ENCODE measurements around the gene BOC. TPM values are rescaled to one million over a fixed set of nuclear protein-coding genes. Genes with fewer than 3 reads are reported as not detected.
"Not testable (repeated sequence)": the region's sequence is repeated elsewhere in the genome, so short reads cannot be mapped to it uniquely, and the experiment has no call there.

The BOC gene
- total and polyA plus RNA-seq, 10 of the 15 experiments (the other 5 are each of a cell fraction or from before 2014, with no cell fraction given), result 0.18 TPM; not detected in 9

DNA sequence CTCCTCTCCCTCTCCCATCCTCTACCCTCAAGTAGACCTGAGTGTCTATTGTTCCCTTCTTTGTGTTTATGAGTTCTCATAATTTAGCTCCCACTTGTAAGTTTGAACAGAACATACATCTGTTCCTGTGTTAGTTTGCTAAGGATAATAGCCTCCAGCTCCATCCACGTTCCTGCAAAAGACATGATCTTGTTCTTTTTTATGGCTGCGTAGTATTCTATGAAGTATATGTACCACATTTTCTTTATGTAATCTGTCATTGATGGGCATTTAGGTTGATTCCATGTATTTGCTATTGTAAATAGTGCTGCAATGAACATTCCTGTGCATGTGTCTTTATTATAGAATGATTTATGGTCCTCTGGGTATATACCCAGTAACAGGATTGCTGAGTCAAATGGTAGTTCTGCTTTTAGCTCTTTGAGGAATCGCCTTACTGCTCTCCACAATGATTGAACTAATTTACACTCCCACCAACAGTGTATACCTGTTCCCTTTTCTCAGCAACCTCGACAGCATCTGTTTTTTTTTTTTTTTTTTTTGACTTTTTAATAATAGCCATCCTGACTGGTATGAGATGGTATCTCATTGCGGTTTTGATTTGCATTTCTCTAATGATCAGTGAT, 39.6 kb upstream of the BOC start:
- H3K27me3 ChIP-seq (replicated peaks in 1 of 2; ENCODE audit: control insufficient read depth in 2 of 2, insufficient read depth in 2 of 2, low read length in 1 of 2); CTCF ChIA-PET; H3K4me3 ChIP-seq; H3K27ac ChIP-seq (ENCODE audit: control insufficient read depth, insufficient read depth); H3K36me3 ChIP-seq (ENCODE audit: control insufficient read depth in 2 of 2, insufficient read depth in 2 of 2, low read length in 1 of 2); H3K9ac ChIP-seq (ENCODE audit: control insufficient read depth, insufficient read depth, low read length); H3K4me1 ChIP-seq (ENCODE audit: control insufficient read depth, insufficient read depth, low read length); RAD21 ChIA-PET (ENCODE audit: unreplicated experiment); intact Hi-C loops (cut with micrococcal nuclease; ENCODE audit: unreplicated experiment); H4K20me1 ChIP-seq (ENCODE audit: control insufficient read depth, insufficient read depth); H3K79me2 ChIP-seq (ENCODE audit: control insufficient read depth, insufficient read depth, low read length); in situ Hi-C loops (cut with MboI); BruUV-seq (replicated peaks); ATAC-seq; H3K4me2 ChIP-seq (ENCODE audit: control insufficient read depth, insufficient read depth); SMC1A ChIA-PET (ENCODE audit: uncharacterized antibody, unreplicated experiment); H3K9me3 ChIP-seq (replicated peaks; ENCODE audit: control insufficient read depth, insufficient read depth, low read length); H2AFZ ChIP-seq (ENCODE audit: control insufficient read depth, low read depth, low read length); DNase-seq (ENCODE audit: low read depth, low spot score); FAIRE-seq: not testable (repeated sequence)
- 21% methylated on average over 5 of the region's 5 CpGs for WGBS (ENCODE audit: insufficient coverage, insufficient replicate concordance, low lambda C conversion rate, missing lambda C conversion rate)
- POLR2A ChIA-PET, result interaction anchor here (0.6 to 0.7 kb wide), 2 partner anchors 15 to 93 kb away, joined by 3 to 4 read pairs; no protein-coding TSS in a partner anchor

DNA sequence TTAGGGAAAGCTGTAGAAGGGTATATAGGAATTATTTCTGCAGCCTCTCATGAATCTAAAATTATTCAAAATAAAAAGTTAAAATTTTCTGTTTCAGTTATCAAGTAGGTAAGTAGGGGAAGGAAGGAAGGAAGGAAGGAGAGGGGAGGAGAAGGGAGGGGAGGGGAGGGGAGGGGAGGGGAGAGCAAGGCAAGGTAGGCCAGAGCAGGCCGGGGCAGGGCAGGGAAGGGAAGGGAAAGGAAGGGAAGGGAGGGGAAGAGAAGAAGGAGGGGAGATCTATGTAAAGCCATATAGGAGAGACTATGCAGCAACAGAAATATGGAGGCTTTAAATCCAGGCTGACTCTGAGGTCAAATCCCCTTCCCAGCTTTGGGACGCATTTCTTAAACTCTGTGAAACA, 38.3 kb upstream of the BOC start:
- Histone ChIP-seq H4K20me1 (ENCODE audit: control insufficient read depth, insufficient read depth) (no peaks in the 10 kb centered on the region), H3K36me3 (ENCODE audit: control insufficient read depth in 2 of 2, insufficient read depth in 2 of 2, low read length in 1 of 2) (no peaks in the 10 kb centered on the region), H3K4me2 (ENCODE audit: control insufficient read depth, insufficient read depth) (no peak overlapping the region), H3K27me3 (replicated peaks in 1 of 2; ENCODE audit: control insufficient read depth in 2 of 2, insufficient read depth in 2 of 2, low read length in 1 of 2) (no peaks in the 10 kb centered on the region; a peak in 1 of 4 replicates), H2AFZ (ENCODE audit: control insufficient read depth, low read depth, low read length) (no peak overlapping the region), H3K9me3 (replicated peaks; ENCODE audit: control insufficient read depth, insufficient read depth, low read length) (no peaks in the 10 kb centered on the region), H3K9ac (ENCODE audit: control insufficient read depth, insufficient read depth, low read length) (no peak overlapping the region), H3K79me2 (ENCODE audit: control insufficient read depth, insufficient read depth, low read length) (no peaks in the 10 kb centered on the region), H3K4me1 (ENCODE audit: control insufficient read depth, insufficient read depth, low read length) (no peaks in the 10 kb centered on the region), H3K27ac (ENCODE audit: control insufficient read depth, insufficient read depth) (no peak overlapping the region), H3K4me3 (no peak overlapping the region)
- WGBS (ENCODE audit: insufficient coverage, insufficient replicate concordance, low lambda C conversion rate, missing lambda C conversion rate), result 48% methylated on average over 1 of the region's 2 CpGs
- intact Hi-C loops (cut with micrococcal nuclease; ENCODE audit: unreplicated experiment), result no loop called here
- TF ChIP-seq GATAD2B (conservative IDR thresholded peaks at IDR 0.05; ENCODE audit: low read depth) (no peak), MEF2A (IDR thresholded peaks at IDR 0.05; ENCODE audit: insufficient read depth, low read depth, low read length) (no peak)
- TF ChIP-seq, protein P1, sequence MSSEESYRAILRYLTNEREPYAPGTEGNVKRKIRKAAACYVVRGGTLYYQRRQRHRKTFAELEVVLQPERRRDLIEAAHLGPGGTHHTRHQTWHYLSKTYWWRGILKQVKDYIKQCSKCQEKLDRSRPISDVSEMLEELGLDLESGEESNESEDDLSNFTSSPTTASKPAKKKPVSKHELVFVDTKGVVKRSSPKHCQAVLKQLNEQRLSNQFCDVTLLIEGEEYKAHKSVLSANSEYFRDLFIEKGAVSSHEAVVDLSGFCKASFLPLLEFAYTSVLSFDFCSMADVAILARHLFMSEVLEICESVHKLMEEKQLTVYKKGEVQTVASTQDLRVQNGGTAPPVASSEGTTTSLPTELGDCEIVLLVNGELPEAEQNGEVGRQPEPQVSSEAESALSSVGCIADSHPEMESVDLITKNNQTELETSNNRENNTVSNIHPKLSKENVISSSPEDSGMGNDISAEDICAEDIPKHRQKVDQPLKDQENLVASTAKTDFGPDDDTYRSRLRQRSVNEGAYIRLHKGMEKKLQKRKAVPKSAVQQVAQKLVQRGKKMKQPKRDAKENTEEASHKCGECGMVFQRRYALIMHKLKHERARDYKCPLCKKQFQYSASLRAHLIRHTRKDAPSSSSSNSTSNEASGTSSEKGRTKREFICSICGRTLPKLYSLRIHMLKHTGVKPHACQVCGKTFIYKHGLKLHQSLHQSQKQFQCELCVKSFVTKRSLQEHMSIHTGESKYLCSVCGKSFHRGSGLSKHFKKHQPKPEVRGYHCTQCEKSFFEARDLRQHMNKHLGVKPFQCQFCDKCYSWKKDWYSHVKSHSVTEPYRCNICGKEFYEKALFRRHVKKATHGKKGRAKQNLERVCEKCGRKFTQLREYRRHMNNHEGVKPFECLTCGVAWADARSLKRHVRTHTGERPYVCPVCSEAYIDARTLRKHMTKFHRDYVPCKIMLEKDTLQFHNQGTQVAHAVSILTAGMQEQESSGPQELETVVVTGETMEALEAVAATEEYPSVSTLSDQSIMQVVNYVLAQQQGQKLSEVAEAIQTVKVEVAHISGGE (CRISPR knock-in tag; IDR thresholded peaks at IDR 0.05), result no peak
- ATAC-seq, result no peak
- no TSS peak for BruUV-seq (replicated peaks)
- ChIA-PET SMC1A (ENCODE audit: uncharacterized antibody, unreplicated experiment) (no interaction called here), POLR2A (no interaction called here), CTCF (no interaction called here), RAD21 (ENCODE audit: unreplicated experiment) (no interaction called here)
- no peak for FAIRE-seq
- in situ Hi-C loops (cut with MboI), result no loop called here
- DNase-seq (ENCODE audit: low read depth, low spot score), result no peak

Data from GM12878 (cell line).